Keratinocyte (primary cell): ENCODE measurements around the gene LHFPL6. TPM values are rescaled to one million over a fixed set of nuclear protein-coding genes. Genes with fewer than 3 reads are reported as not detected.

Experiments used
- DNase-seq: peaks from one replicate; pipeline ENCODE4 v3.0.0-alpha.2; 2011; ENCODE audit warnings: low read depth, missing footprints, low spot score
- FAIRE-seq: peaks from 2 replicates; lab custom pipeline; 2011; peaks lifted over from hg19 to GRCh38; lab: Jason Lieb, UNC
- H2AFZ ChIP-seq: 2 replicates; pipeline ENCODE4 v1.6.0; 2012; ENCODE audit warnings: low read length, control low read depth, inconsistent platforms; ENCODE audit not compliant: control insufficient read depth
- H3K27ac ChIP-seq: 2 replicates; pipeline ENCODE4 v1.5.1; 2011; ENCODE audit warnings: low read length; ENCODE audit not compliant: control insufficient read depth, insufficient read depth
- H3K27me3 ChIP-seq: 3 replicates; pipeline ENCODE4 v1.6.0; 2011; ENCODE audit warnings: low read length; ENCODE audit not compliant: control insufficient read depth, insufficient read depth; ENCODE audit errors: extremely low read depth
- H3K36me3 ChIP-seq, 2 experiments: 2 replicates in 1 of 2; 3 replicates in 1 of 2; pipeline ENCODE4 v1.5.1; 2011; ENCODE audit warnings: low read length in 2 of 2, mild to moderate bottlenecking in 1 of 2; ENCODE audit not compliant: control insufficient read depth in 2 of 2, insufficient read depth in 2 of 2; ENCODE audit errors: extremely low read depth in 1 of 2
- H3K4me1 ChIP-seq: 3 replicates; pipeline ENCODE4 v1.5.1; 2011; ENCODE audit warnings: low read length; ENCODE audit not compliant: control insufficient read depth, insufficient read depth; ENCODE audit errors: extremely low read depth
- H3K4me2 ChIP-seq: 3 replicates; pipeline ENCODE4 v1.6.0; 2011; ENCODE audit warnings: low read depth, low read length; ENCODE audit not compliant: control insufficient read depth, insufficient read depth; ENCODE audit errors: extremely low read depth
- H3K4me3 ChIP-seq, 3 experiments: fragments of 200-600 bp in 1 of 3; sonication (generic) in 1 of 3; 2 replicates in 2 of 3; 3 replicates in 1 of 3; pipeline ENCODE4 v1.5.1; 2011 to 2016; ENCODE audit warnings: low read length in 3 of 3, mild to moderate bottlenecking in 3 of 3, control low read depth in 2 of 3, inconsistent platforms in 1 of 3, low read depth in 1 of 3, mixed read lengths in 1 of 3, mixed run types in 1 of 3, moderate library complexity in 1 of 3; ENCODE audit not compliant: control insufficient read depth in 2 of 3, insufficient read depth in 2 of 3; ENCODE audit errors: extremely low read depth in 1 of 3
- H3K79me2 ChIP-seq: 2 replicates; pipeline ENCODE4 v1.6.0; 2012; ENCODE audit warnings: low read length; ENCODE audit not compliant: control insufficient read depth, insufficient read depth
- H3K9ac ChIP-seq: 3 replicates; pipeline ENCODE4 v1.6.0; 2011; ENCODE audit warnings: low read length; ENCODE audit not compliant: control insufficient read depth, insufficient read depth; ENCODE audit errors: extremely low read depth
- H3K9me1 ChIP-seq: 3 replicates; pipeline ENCODE4 v1.6.0; 2011; ENCODE audit warnings: low read length; ENCODE audit not compliant: control insufficient read depth, insufficient read depth; ENCODE audit errors: extremely low read depth
- H3K9me3 ChIP-seq: 2 replicates; pipeline ENCODE4 v1.5.1; 2012; ENCODE audit warnings: low read depth, low read length; ENCODE audit not compliant: control insufficient read depth
- H4K20me1 ChIP-seq: 3 replicates; pipeline ENCODE4 v1.6.0; 2011; ENCODE audit warnings: low read length; ENCODE audit not compliant: control insufficient read depth, insufficient read depth; ENCODE audit errors: extremely low read depth
- CTCF ChIP-seq, 3 experiments: IDR thresholded peaks in 1 of 3; conservative IDR thresholded peaks in 1 of 3; optimal IDR thresholded peaks in 1 of 3; 2 replicates in 2 of 3; 3 replicates in 1 of 3; pipeline versions ENCODE3 to v1.5.1; 2011; ENCODE audit warnings: low read length in 3 of 3, mild to moderate bottlenecking in 3 of 3, moderate library complexity in 2 of 3, control low read depth in 1 of 3, inconsistent platforms in 1 of 3; ENCODE audit not compliant: insufficient read depth in 2 of 3; ENCODE audit errors: extremely low read depth in 1 of 3
- EZH2 ChIP-seq: IDR thresholded peaks from one replicate; pipeline ENCODE4 v1.6.1; 2012; ENCODE audit warnings: inconsistent platforms, mild to moderate bottlenecking, low read length, moderate library complexity
- dilution Hi-C: fragments of 300-500 bp; cut with MboI; formaldehyde crosslinking; loops from one replicate; pipeline ENCODE4 v1.7.0; 2020; ENCODE audit warnings: low sequenced_read_pairs; ENCODE audit not compliant: extremely low pct_ligation_motif_present
- polyA plus RNA-seq, 5 experiments: library from polyadenylated mRNA; depleted of rRNA in 3 of 5; stranded (reverse) in 3 of 5; stranded (forward) in 1 of 5; unstranded in 1 of 5; fragments of >200 nt; gene quantifications; 1 replicate in 1 of 5; 2 replicates in 3 of 5; 3 replicates in 1 of 5; pipeline versions ENCODE4 v1.2.1 to v1.2.3, GENCODE V29; 2011 to 2012; ENCODE audit warnings: missing spikeins in 2 of 5, low read depth in 1 of 5, low replicate concordance in 1 of 5

The LHFPL6 gene
- polyA plus RNA-seq, 1 donor (not counting 4 experiments of a cell fraction or from before 2014, with no cell fraction given), result 15.8 TPM

- Histone ChIP-seq H3K27ac (no peak overlapping the region), H3K9ac (no peak overlapping the region), H3K36me3 (no peaks in the 10 kb centered on the region), H2AFZ (no peak overlapping the region), H3K79me2 (no peaks in the 10 kb centered on the region), H3K27me3 (no peaks in the 10 kb centered on the region), H3K9me1 (no peaks in the 10 kb centered on the region), H3K4me1 (no peaks in the 10 kb centered on the region), H3K4me3 (no peak overlapping the region), H3K9me3 (no peaks in the 10 kb centered on the region), H3K4me2 (no peak overlapping the region), H4K20me1 (no peaks in the 10 kb centered on the region)
- FAIRE-seq, result no peak
- no peak for DNase-seq
- no peak for TF ChIP-seq CTCF (optimal IDR thresholded peaks at IDR 0.05 in 1 of 3, IDR thresholded peaks at IDR 0.05 in 1 of 3, conservative IDR thresholded peaks at IDR 0.05 in 1 of 3; ENCODE audit: extremely low read depth in 1 of 3, insufficient read depth in 2 of 3, low read length in 3 of 3)
- no peak for TF ChIP-seq EZH2
- dilution Hi-C loops, result no loop called here
Observed at GRCh38 chr13:39452417-39452816, 150.6 kb downstream of the LHFPL6 start.

GRCh38 chr13:39451860-39452301 is 151.1 kb downstream of the LHFPL6 start:
- Histone ChIP-seq H3K79me2 (no peaks in the 10 kb centered on the region), H3K4me1 (no peaks in the 10 kb centered on the region), H3K36me3 (no peaks in the 10 kb centered on the region), H3K4me3 (no peak overlapping the region), H3K9ac (no peak overlapping the region), H3K27me3 (no peaks in the 10 kb centered on the region), H3K9me1 (no peaks in the 10 kb centered on the region), H3K27ac (no peak overlapping the region), H3K9me3 (no peaks in the 10 kb centered on the region), H4K20me1 (no peaks in the 10 kb centered on the region), H3K4me2 (no peak overlapping the region), H2AFZ (no peak overlapping the region)
- no peak for FAIRE-seq
- TF ChIP-seq EZH2 (no peak), CTCF (optimal IDR thresholded peaks at IDR 0.05 in 1 of 3, IDR thresholded peaks at IDR 0.05 in 1 of 3, conservative IDR thresholded peaks at IDR 0.05 in 1 of 3; ENCODE audit: extremely low read depth in 1 of 3, insufficient read depth in 2 of 3, low read length in 3 of 3) (no peak)
- dilution Hi-C loops, result no loop called here
- no peak for DNase-seq
